VCaP (cell line): ENCODE results near the gene MOB2.
"Not testable (repeated sequence)": the region's sequence is repeated elsewhere in the genome, so short reads cannot be mapped to it uniquely, and the experiment has no call there.

Experiments used
- H3K27ac ChIP-seq: fragments of 450-650 bp; 2 replicates; pipeline ENCODE4 v1.5.1; 2017
- TF ChIP-seq, protein P1 (sequence below): fragments of 450-650 bp; conservative IDR thresholded peaks from 2 replicates; pipeline ENCODE4 v1.5.1; 2017; ENCODE audit warnings: mild to moderate bottlenecking, moderate library complexity

Gene MOB2

DNA sequence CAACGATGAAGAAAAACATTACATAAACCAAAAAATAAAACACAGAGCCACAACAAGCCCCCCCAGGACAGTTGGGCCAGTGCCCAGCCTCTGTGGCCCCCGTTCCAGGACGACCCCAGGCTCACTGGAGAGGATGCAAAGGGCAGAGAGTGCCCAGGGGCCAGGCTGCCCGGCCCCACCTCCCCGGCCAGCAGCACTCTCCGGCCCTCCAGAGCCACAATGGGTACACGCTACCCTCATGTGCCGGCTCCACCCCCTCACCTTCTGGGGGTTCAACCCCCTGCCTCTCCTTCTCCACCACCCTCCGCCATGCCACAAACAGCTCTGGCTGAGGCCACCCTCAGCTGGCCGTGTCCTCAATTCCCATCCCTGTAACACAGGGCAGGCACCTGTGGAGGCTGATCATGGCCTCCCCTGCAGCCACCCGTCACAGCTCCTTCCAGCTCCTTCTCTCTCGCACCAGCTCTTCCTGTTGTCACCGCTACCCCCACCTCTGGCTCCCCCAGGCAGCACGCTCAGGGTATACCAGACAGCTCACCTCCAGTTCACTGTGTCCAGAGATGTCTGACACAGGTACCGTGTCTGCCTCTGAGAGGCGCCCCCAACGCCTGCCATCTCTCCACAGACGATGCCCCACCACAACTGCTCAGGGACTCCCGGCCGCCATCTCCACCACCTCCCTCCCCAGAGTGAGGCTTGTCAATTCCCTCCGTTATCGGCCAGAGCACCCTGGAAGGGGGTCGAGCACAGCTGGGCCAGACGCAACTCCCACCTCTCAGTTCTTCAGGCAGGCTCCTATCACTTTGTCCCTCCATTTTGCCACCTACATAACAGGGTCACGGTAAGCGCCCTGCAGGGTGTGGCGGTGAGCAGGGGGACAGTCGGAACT, 30.8 kb upstream of the MOB2 start:
- no peak overlapping the region for H3K27ac ChIP-seq
- TF ChIP-seq, protein P1, sequence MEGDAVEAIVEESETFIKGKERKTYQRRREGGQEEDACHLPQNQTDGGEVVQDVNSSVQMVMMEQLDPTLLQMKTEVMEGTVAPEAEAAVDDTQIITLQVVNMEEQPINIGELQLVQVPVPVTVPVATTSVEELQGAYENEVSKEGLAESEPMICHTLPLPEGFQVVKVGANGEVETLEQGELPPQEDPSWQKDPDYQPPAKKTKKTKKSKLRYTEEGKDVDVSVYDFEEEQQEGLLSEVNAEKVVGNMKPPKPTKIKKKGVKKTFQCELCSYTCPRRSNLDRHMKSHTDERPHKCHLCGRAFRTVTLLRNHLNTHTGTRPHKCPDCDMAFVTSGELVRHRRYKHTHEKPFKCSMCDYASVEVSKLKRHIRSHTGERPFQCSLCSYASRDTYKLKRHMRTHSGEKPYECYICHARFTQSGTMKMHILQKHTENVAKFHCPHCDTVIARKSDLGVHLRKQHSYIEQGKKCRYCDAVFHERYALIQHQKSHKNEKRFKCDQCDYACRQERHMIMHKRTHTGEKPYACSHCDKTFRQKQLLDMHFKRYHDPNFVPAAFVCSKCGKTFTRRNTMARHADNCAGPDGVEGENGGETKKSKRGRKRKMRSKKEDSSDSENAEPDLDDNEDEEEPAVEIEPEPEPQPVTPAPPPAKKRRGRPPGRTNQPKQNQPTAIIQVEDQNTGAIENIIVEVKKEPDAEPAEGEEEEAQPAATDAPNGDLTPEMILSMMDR, result no peak

DNA sequence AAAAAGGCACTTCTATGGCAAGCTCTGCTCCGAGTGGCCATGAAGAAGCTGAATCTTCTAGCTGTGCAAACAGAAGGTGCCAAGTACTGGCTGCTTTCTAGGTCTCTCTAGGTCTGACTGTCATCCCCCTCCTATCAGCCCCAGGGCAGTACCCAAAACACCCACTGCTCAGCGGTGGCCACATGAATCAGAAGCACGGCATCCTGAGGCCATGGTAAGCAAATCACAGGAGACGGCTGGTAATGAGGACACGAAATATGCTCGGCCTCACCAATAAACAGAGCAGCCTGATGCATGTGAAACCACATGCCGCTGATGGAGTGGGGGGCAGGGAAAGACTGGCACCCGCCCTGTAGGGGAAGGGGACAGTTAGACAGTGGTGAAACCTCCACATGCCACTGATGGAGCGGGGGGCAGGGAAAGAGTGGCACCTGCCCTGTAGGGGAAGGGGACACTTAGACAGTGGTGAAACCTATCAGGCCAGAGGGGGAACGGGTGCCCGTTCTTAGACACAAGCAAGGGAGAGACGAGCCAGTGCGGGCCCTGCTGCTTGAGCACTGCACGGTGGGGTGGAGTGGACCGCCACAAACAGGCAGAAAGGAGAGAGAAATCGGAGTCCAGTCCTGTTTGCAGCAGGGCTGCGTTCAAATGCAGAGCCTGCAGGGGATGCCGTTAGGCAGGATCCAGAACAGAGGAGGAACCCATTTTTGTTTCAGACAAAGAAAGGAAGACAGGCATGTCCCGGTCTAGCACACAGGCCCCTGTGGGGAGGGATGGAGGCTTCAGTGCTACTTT, 29.9 kb upstream of the MOB2 start:
- H3K27ac ChIP-seq, result no peak overlapping the region

DNA sequence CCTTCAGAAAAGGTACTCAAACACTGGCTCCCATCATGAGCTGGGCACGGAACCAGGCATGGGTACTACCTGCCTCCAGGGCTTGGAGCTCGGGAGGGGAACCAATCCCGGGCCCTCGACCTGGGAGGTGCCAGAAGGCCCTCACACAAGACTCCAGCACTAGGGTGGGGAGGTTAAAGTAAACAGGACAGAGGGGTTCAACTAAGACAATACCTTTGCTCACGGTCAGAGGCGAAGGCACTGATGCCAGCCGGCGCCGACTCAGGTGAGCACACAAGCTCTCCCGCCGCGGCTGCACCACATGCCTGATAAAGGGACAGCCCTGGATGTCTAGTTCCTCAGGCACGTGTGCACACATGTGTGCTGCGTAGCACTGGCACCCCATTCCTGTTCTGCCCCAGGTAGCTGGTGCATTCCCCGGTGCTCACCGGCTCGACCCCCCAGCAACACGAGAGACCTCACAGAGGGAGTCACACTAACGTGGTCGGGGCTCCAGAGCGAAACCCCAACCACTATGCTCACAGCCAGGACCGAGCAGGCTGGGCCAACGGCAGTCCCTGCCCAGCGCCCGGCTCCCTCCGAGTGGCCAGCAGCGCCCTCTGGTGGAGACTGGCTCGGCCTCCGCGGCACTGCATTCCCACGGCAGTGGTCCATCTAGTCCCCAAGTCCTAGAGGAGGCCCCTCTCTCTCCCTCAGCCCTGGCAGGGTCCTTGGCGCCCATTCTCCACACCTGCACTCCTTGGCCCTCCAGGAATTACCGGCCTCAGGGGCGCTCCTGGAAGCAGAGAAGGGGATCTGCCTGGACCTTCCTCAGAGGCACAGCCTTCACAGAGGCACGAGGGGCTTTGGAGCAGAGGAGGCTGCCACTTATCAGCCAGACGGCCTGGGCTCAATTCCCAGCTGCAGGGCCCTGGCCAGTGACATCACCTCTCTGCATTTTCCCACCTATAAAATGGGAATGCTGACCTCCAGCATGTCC, 28.8 kb upstream of the MOB2 start:
- peak overlapping the region; percentile 30; the same call in 1 of the 2 replicates for H3K27ac ChIP-seq
- TF ChIP-seq, protein P1, result peak; percentile 95

More for the DNA sequence above, 29.9 kb upstream of the MOB2 start:
- TF ChIP-seq, protein P1, result no peak

DNA sequence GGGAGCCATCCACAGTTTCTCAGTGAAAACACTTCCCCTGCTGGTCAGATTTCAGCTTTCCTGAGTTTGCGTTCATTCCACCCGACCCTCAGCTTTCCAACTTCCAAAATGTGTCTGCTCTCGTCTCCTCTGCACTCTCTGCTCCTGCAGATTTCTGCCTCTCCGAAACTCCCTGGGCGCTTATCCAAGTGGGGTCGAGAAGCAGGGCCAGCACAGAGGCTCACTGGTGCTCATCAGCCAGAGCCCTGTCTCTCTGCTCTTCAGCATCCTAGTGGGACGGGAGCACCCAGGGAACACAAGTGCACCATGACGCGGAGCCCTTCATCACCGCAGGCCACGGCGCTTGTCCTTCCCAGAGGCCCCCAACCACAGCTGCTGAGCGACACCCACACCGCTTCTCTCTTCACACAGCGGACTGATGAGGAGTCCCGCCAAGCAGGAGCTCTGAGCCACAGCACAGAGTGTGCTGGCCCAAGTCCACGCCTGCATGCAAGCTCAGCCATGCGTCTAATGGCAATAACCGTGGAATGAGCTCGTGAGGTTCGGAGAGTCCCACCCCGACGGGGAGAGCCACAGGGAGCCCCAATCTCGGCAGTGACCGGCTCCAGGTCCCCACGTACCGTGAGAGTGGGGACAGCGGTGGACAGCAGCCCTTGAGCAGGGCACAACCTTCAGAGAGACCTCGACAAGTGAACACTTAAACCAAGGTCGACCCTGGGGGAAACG, 27.9 kb upstream of the MOB2 start:
- peak overlapping the region; percentile 30; the same call in 1 of the 2 replicates for H3K27ac ChIP-seq
- TF ChIP-seq, protein P1, result no peak

DNA sequence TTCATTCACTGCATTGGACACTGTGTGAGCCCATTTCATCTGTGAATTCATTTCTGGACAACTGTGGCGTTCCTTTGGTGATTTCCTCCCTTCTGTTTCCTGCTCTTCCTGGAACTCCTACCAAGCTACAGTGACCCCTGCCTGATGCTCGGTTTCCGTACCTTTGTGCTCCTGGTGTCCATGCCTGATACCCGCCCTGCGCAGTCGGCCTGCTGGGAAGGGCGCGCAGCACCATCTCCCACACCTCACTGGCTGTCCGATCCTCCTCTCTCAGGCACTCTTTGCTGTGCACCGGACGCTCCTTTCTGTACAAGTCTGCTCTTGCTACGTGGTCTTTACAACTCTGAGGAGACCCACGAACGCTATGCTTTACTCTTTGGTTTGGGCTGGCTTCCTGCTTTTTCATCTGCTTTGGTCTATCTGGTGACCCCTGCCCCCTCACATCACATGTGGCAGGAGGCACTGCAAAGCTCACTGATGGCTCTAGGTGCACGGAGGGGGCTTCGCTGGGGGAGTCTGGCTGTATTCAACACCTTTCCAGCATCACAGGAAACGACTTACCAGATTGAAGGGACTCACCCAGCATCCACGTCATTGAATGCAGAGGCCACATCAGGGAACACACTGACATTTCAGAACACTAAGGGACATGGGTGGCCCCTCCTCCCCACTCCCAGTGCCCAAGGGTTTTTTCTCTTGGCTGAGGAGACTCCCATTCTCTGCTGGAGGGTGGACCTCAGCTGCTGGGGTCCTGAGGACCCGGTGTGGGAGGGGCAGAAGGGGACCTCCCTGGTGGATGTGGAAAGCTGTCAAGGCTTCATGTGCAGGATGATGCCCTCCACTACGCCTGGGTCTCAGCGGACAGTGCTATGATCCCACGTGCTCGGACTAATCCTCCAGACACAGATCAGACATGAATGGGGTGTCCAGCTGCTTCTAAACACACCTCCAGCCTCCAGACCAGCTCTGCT, 27.0 kb upstream of the MOB2 start:
- H3K27ac ChIP-seq, result no peak overlapping the region
- TF ChIP-seq, protein P1, result no peak

DNA sequence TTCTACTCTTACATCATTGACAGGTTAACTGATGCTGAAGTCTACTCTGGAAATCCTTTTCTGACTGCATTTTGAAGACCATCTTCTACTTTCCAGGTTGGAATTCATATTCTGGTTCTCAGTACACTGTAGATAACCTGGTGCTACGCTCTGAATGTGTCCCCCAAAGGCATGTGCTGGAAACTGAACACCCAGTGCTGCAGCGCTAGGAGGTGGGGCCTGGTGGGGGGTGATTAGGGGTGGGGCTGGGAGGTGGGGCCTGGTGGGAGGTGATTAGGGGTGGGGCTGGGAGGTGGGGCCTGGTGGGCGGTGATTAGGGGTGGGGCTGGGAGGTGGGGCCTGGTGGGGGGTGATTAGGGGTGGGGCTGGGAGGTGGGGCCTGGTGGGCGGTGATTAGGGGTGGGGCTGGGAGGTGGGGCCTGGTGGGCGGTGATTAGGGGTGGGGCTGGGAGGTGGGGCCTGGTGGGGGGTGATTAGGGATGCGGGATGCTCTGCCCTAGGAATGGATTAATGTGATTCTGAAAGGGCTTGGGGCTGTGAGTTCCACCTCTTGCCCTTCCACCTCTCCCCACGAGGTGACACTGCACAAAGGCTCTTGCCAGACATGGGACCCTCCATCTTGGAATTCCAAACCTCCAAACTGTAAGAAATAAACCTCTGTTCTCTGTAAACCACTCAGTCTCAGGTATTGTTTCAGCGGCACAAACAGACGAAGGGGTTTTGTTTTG, 26.1 kb upstream of the MOB2 start:
- H3K27ac ChIP-seq, result not testable (repeated sequence)
